ENCODE results near the gene NOP53.
"Not testable (repeated sequence)": the region's sequence is repeated elsewhere in the genome, so short reads cannot be mapped to it uniquely, and the experiment has no call there.

The NOP53 gene

DNA sequence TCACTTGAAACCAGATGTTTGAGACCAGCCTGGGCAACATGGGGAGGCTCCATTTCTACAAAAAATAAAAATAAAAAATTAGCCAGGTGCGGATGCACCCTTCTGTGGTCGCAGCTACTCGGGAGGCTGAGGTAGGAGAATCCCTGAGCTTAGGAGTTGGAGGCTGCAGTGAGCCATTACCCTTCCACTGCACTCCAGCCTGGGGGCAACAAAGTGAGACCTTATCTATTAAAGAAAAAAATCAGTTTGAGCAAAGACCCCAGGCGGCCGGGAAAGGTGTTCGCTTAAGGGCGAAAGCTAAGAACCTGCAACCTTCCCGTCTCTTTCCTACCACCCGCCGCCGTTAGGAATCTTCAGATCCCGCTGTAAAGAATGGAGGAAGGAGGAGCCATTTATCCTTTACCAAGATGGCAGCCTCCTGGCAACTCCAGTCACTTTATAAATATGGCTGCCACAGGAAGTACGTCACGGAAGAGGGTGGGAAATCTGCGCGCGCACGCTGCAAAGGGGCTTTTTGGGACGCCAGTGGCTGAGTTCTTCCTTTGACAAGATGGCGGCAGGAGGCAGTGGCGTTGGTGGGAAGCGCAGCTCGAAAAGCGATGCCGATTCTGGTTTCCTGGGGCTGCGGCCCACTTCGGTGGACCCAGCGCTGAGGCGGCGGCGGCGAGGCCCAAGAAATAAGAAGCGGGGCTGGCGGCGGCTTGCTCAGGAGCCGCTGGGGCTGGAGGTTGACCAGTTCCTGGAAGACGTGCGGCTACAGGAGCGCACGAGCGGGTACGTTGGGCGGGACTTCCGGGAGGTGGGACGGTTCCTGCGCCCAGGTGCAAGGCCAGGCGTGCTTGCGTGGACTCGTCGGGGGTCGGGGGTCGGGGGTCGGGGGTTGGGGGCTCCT, at the start of gene NOP53:
Gene NOP53 (plus strand): TSS at position 537 of the 892 bp plus-strand sequence. CDS start 14 bp downstream, at position 551.
- DNase-seq (ENCODE audit: low spot score): peak; percentile 98

DNA sequence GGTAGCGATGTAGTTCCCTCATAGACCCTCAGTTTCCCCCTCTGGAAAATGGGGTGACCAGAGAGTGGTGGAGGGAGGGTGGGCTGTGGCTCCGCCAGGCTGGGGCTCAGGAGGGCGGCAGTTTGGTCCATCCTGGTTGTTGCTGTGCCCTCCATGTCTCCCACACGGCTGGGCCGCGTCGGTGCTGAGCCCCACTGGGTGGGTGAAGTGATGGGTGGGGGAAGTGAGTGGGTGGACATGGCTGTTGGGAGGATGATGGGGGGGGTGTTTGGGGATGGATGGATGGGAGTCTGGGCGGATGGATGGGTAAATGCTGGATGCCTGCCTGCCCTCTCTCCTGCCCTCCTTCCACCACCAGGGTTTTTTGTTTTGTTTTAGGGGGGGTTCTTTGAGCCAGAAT, 48.7 kb upstream of the NOP53 start:
- no peak for DNase-seq (ENCODE audit: low spot score)

DNA sequence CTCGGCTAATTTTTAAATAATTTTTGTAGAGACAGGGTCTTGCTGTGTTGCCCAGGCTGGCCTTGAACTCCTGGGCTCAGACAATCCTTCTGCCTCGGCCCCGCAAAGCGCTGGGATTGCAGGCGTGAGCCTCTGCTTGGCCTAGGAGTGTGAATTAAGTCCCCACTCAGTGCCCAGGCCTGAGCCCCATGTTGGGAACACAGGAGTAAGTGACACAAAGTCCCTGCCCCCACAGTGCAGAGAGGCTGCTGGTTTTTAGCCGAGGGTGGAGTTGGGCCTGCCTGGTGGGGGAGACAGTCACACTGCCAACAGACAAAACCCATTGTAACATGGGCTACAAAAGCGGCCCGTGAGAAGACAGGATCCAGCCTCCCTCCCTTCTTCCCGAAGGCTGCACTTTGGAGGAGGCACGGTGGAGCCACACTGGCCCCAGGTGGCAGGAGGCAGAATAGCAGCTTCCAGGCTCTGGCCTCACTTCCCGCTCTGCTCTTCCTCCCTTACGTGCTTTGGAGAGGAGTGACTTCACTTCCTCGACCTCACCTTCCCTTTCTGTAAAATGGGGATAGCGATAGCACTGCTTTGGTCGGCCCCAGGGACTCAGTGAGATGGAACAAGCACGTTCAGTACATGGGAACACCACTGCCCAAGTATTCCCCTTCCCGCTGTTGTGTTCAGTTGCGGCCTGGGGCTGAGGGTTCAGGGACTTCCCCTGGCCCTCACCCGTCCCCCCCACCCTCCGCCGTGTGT, 47.3 kb upstream of the NOP53 start:
- peak; percentile 66 for DNase-seq (ENCODE audit: low spot score)

DNA sequence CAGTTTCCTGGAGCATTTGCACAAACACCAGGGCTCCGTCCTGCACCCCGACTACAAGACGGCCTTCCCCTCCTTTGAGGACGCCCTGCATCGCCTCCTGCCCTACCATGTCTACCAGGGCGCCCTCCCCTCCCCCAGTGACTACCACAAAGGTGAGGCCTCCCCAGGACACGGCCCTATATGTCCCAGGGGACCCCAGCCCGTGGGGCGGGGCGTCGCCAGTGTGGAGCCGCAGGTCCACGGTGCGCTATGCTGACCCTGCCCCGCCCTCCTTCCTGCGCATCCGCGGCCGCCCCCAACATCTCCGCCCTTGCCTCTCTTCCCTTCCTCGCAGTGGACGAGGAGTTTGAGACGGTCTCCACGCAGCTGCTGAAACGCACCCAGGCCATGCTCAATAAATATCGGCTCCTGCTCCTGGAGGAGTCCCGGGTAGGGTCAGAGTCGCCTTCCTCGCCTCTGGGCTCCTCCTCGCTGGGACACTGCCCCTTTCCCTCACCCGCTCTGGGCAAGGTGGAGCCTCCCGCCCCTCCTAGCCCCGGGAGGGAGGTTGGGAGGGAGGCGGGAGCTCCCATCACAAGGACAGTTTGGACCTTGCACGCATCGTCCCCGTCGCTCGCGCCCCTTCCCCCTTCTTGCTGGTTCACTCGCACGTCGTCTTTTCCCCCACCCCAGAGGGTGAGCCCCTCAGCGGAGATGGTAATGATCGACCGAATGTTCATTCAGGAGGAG, 46.6 kb upstream of the NOP53 start:
- no peak for DNase-seq (ENCODE audit: low spot score)

GRCh38 chr19:47699360-47699917, 45.9 kb upstream of the NOP53 start:
- peak; percentile 50 for DNase-seq (ENCODE audit: low spot score)

GRCh38 chr19:47700934-47701716, 44.2 kb upstream of the NOP53 start:
- DNase-seq (ENCODE audit: low spot score): no peak

- DNase-seq (ENCODE audit: low spot score): no peak
These were observed 43.4 kb upstream of the NOP53 start for GRCh38 chr19:47701717-47702552.

DNA sequence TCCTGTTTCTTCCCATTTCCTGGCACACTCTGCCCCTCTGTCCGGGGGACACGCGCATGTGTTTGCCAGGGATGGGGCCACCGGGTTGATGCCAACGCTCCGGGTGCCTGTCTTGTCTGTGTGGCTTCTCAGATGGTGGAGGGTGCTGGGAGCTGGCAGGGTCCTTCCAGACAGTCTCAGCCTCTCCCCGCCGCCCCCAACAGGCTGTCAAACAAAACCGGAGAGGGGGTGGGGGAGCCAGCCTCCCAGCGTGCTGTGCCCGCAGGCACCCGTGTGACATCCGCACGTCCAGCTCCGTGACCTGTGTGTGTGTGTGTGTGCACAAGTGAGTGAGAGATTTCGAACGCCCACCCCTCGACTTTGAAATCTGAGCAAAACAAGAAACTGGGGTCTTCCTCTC, 42.7 kb upstream of the NOP53 start:
- DNase-seq (ENCODE audit: low spot score): no peak

DNA sequence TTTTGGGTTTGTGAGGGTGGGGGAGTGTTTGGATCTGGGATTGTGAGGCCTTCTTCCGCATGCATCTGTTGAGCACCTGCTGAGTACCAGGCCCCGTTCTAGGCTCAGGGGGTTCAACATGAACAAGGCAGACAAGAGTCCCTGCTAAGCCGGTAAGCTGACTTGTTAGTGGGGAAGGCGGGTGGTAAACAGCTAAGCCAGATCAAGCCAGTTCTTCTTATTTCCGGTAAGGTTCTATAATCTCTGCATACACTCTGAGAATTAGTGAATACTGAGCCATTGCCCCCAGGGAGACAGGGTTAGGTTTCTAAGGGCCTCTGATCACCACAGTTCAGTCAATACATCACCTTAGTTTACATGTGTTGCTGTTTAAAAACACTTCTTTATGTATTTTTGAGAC, 42.0 kb upstream of the NOP53 start:
- DNase-seq (ENCODE audit: low spot score): no peak

DNA sequence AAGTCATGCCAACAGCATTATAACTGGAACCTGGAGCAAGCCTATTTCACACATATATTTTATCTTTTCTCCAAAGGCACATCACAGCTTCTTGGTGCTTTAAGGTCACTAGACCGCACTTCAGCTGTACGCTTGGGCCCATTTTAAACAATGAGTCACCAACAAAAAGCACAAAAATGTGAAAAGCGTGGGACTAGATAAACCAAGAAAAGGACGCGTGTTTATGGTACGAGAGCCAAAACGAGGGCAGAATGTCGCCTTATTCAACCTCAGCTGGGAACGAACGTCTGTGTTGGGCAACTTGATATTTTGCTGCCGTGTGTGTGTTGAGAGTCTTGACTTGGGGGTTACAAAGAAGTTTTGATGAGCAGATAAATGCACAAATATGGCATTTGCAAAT, 41.3 kb upstream of the NOP53 start:
- DNase-seq (ENCODE audit: low spot score): no peak

- no peak for DNase-seq (ENCODE audit: low spot score)
These were observed 40.7 kb upstream of the NOP53 start for GRCh38 chr19:47704656-47705055.

GRCh38 chr19:47707135-47707925, 38.0 kb upstream of the NOP53 start:
- DNase-seq (ENCODE audit: low spot score): peak; percentile 67

- no peak for DNase-seq (ENCODE audit: low spot score)
These were observed 33.6 kb upstream of the NOP53 start for GRCh38 chr19:47711652-47712242.

GRCh38 chr19:47713046-47714021, 32.0 kb upstream of the NOP53 start, which contains the start of gene EHD2:
Gene EHD2, plus strand, starts transcription at chr19:47713422. Its CDS starts 3,191 bp downstream, at chr19:47716613.
- DNase-seq (ENCODE audit: low spot score): peak; percentile 58

DNA sequence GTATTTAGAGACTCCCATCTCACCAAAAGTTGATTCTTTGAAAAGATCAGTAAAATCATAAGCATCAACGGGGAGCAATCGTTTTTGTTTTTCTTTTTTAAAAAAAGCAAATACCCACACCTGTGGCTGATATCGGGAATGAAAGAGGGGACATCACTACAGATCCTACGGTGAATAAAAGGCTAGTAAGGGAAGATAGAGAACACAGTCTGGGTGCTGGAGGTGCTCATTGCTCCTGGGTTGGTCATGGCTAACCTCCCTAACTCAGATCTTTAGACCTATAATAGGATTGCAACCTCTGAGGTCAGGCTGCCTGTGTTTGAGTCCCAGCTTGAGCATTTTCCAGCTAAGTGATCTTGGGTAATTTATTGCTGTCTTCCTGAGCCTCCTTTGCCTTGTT, 31.0 kb upstream of the NOP53 start:
- no peak for DNase-seq (ENCODE audit: low spot score)

DNA sequence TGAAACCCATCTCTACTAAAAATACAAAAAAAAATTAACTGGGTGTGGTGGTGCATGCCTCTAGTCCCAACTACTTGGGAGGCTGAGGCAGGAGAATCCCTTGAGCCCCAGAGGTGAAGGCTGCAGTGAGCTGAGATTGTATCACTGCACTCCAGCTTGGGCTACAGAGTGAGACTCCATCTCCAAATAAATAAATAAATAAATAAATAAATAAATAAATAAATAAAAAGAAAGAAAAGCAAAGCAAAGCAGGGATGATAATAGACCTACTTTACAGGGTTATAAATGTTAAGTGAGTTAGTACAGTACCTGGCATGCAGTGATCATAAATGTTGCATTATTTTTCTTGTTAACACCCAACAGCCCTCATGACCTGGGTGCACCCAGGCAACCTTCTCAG, 30.5 kb upstream of the NOP53 start:
- not testable (repeated sequence) for DNase-seq (ENCODE audit: low spot score)

DNA sequence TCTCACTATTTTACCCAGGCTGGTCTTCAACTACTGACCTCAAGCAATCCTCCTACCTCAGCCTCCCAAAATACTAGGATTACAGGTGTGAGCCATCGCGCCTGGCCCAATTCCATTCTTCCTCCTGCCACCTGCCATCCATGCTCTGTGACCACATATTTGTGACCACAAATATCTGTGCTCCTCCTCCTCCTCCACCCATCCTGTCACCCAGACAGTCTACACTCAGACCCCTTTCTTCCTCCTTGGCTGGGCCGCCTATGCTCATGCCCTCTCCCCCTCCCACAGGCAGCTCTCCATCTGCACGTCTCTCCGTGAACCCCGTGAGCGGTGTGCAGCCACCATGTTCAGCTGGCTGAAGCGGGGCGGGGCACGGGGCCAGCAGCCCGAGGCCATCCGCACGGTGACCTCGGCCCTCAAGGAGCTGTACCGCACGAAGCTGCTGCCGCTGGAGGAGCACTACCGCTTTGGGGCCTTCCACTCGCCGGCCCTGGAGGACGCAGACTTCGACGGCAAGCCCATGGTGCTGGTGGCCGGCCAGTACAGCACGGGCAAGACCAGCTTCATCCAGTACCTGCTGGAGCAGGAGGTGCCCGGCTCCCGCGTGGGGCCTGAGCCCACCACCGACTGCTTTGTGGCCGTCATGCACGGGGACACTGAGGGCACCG, 28.9 kb upstream of the NOP53 start:
- no peak for DNase-seq (ENCODE audit: low spot score)
